ENCODE data around the gene GPD2. TPM values are rescaled to one million over a fixed set of nuclear protein-coding genes. Genes with fewer than 3 reads are reported as not detected.

GPD2 gene
- total RNA-seq, 4 donors from 2014 or later: 67.3 to 160 (median 89.7) TPM

GRCh38 chr2:156563994-156564753, 128.0 kb downstream of the GPD2 start:
- Histone ChIP-seq H3K36me3 (peaks cover 0 to 30% (median 0%) of the 10 kb centered on the region in 3 donors), H3K4me3 (no peak overlapping the region), H3K4me1 (no peaks in the 10 kb centered on the region), H3K27ac (no peak overlapping the region), H3K9me3 (no peaks in the 10 kb centered on the region), H3K27me3 (no peaks in the 10 kb centered on the region)
- TF ChIP-seq CTCF (IDR thresholded peaks at IDR 0.05): no peak
- no peak for TF ChIP-seq POLR2A (IDR thresholded peaks at IDR 0.05)
- DNase-seq: no peak
- intact Hi-C loops (cut with DNase I): no loop called here
- 88 to 98% methylated on average over 4 of the region's 4 CpGs for WGBS, 2 donors

- H3K9me3 ChIP-seq: no peaks in the 10 kb centered on the region
- H3K4me1 ChIP-seq: no peaks in the 10 kb centered on the region
- no peak for TF ChIP-seq CTCF (IDR thresholded peaks at IDR 0.05)
- no peak for TF ChIP-seq POLR2A (IDR thresholded peaks at IDR 0.05)
- intact Hi-C loops (cut with DNase I): no loop called here
- H3K36me3 ChIP-seq: peaks cover 0 to 30% (median 4%) of the 10 kb centered on the region in 3 donors
- DNase-seq: no peak
- H3K27ac ChIP-seq: no peak overlapping the region
- H3K27me3 ChIP-seq: no peaks in the 10 kb centered on the region
- H3K4me3 ChIP-seq: no peak overlapping the region
- WGBS, 2 donors: 73 to 84% methylated on average over 5 of the region's 5 CpGs
Measured at GRCh38 chr2:156565066-156565710, 129.0 kb downstream of the GPD2 start.

GRCh38 chr2:156573710-156574109, 137.5 kb downstream of the GPD2 start:
- H3K27me3 ChIP-seq: no peaks in the 10 kb centered on the region
- H3K4me3 ChIP-seq: no peak overlapping the region
- H3K9me3 ChIP-seq: no peaks in the 10 kb centered on the region
- 83 to 93% methylated on average over 2 of the region's 2 CpGs for WGBS, 2 donors
- TF ChIP-seq CTCF (IDR thresholded peaks at IDR 0.05) (no peak), POLR2A (IDR thresholded peaks at IDR 0.05) (no peak)
- no peak for DNase-seq
- H3K27ac ChIP-seq: no peak overlapping the region
- peaks cover 4 to 90% (median 5%) of the 10 kb centered on the region in 3 donors for H3K36me3 ChIP-seq
- intact Hi-C loops (cut with DNase I): no loop called here
- H3K4me1 ChIP-seq: no peaks in the 10 kb centered on the region

GRCh38 chr2:156574112-156574511, 137.9 kb downstream of the GPD2 start:
- Histone ChIP-seq H3K4me3 (no peak overlapping the region), H3K27ac (no peak overlapping the region), H3K36me3 (peaks cover 4 to 87% (median 5%) of the 10 kb centered on the region in 3 donors), H3K9me3 (no peaks in the 10 kb centered on the region), H3K27me3 (no peaks in the 10 kb centered on the region), H3K4me1 (no peaks in the 10 kb centered on the region)
- no peak for TF ChIP-seq POLR2A (IDR thresholded peaks at IDR 0.05)
- intact Hi-C loops (cut with DNase I): no loop called here
- DNase-seq: no peak

GRCh38 chr2:156576005-156576404, 139.8 kb downstream of the GPD2 start:
- DNase-seq: no peak
- H3K36me3 ChIP-seq: peaks cover 0 to 78% (median 5%) of the 10 kb centered on the region in 3 donors
- intact Hi-C loops (cut with DNase I): no loop called here

More at GRCh38 chr2:156576005-156576404, 139.8 kb downstream of the GPD2 start:
- Histone ChIP-seq H3K27me3 (no peaks in the 10 kb centered on the region), H3K4me3 (no peak overlapping the region), H3K9me3 (no peaks in the 10 kb centered on the region), H3K27ac (no peak overlapping the region), H3K4me1 (no peaks in the 10 kb centered on the region)
- TF ChIP-seq POLR2A (IDR thresholded peaks at IDR 0.05) (no peak), CTCF (IDR thresholded peaks at IDR 0.05) (no peak)
- WGBS, 2 donors: 62% methylated on average over 3 of the region's 3 CpGs

Data from esophagus squamous epithelium (tissue), 5 donors.